Measurements from ENCODE around the gene RFX1.
A peak's percentile ranks its signal among the peaks of the same experiment; 100 is the strongest.
"Not testable (repeated sequence)": the region's sequence is repeated elsewhere in the genome, so short reads cannot be mapped to it uniquely, and the experiment has no call there.

Gene RFX1

DNA sequence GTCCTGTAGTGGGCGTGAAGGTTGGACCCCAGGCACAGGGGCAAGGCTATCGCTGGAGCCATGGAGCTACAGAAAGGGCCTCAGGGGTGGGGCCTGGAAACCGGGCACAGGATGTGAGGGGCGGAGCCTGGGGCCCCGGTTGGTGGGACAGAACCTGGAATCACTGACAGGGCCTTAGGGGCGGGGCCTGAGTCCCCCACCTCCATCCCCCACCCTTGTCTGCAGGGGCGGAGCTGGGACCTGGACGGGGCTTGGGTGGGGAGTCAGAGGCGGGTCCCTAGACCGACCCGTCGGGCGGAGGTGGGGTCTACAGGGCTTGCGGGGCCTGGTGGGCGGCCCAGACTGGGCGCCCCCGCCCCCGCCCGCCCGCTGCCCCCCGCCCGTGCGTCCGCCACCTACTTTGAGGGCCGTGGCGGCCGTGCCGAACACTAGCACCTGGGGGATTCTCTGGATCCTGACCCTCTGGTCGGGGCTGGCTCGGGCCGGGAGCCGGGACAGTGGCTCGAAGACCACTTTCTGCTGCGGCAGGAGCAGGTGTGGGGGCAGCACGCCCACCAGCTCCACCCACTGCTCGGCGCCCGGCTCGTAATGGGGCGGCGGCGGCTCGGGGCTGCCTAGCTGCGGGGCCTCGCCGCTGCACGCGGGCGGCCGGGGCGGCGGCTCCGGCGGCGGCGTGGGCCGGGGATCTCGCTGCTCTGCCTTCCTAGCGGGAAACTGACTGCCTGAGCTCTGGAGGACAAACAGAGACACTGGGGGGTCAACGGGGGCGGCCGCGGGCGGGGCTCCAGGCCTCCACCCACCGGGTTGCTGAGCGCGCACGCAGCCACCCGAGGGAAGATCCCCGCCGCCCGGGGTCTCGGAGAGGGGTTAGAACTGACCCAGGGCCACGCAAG lies 27.5 kb downstream of the RFX1 start:
- DNase-seq: no peak

DNA sequence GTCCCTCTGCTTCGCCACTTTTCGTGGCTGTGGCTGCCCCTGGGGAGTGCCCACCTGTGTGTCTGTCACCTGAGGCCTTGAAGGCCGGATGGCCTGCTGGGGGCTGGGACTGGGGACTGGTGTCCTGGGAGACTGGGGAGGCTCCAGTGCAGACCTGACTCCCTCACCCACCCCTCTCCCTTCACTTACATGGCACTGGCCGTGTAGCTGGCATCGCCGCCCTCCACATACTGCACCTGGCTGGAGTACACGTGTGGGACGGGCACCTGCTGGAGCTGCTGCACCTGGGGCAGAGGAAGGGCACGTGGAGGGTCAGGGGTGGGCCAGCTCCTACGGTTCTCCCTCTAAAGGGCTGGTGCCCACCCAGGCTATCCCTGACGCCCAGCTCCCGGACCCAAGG lies 28.3 kb downstream of the RFX1 start:
- no peak for DNase-seq

DNA sequence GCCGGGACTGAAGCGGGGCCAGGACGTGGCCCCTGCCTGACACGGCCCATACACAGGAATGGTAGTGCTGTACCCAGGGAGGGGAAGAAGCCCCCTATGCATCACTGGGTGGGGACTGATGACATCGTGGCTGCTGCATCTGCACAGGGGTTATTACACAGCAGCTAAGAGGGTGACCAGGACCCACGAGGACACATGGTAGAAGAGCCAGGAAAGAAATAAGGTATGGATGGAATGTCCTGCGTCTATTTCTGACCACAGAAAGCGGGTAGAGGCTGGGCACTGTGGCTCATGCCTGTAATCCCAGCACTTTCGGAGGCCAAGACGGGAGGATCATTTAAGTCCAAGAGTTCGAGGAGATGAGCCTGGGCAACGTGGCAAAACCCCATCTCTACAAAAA lies 29.7 kb downstream of the RFX1 start:
- DNase-seq: no peak

DNA sequence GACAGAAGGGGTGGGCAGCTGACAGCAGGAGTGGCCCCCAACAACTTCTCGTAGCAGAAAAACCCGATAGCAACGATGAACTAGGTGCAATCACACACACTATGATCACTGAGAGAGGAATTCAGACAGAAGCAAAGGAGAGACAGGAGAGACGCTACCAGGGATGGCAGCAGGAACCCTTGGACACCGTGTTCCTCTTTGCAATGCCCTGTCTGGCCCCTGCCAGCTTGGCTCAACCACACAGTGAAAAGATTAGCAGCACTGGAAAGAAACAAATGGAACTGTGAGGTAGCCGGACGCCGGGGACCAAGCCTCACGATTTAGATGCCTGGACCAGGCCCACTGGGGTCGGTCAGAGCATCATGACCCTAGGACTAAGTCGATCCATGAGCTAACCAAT lies 30.2 kb downstream of the RFX1 start:
- DNase-seq: no peak

DNA sequence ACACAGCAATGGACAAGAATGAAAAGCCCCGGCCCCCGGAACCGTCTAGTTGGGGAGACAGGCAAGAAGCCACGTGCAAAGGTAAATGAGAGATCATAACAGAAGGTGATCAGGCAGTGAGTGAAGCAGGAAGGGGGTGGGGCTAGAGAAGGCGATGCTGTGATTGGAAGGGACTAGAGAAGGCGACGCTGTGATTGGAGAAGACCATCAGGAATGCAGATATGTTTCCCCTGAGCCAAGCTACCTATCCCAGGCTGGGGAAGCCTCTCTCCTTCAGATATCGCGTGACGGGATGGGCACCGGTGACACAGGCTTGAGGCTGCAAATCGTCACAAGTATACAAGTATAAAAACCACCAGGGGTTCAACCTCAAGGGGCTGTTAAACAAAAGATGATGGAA lies 32.0 kb downstream of the RFX1 start:
- peak; percentile 39 for DNase-seq

DNA sequence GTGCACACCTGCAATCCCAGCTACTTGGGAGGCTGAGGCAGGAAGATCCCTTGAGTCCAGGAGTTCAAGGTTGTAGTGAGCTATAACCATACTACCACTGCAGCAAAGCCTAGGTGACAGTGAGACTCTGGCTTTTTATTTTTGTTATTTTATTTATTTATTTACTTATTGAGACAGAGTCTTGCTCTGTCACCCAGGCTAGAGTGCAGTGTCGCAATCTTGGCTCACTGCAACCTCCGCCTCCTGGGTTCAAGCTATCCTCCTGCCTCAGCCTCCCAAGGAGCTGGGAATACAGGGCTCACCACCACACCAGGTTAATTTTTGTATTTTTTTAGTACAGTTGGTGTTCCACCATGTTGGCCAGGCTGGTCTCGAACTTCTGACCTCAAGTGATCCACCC lies 32.6 kb downstream of the RFX1 start:
- DNase-seq: not testable (repeated sequence)

DNA sequence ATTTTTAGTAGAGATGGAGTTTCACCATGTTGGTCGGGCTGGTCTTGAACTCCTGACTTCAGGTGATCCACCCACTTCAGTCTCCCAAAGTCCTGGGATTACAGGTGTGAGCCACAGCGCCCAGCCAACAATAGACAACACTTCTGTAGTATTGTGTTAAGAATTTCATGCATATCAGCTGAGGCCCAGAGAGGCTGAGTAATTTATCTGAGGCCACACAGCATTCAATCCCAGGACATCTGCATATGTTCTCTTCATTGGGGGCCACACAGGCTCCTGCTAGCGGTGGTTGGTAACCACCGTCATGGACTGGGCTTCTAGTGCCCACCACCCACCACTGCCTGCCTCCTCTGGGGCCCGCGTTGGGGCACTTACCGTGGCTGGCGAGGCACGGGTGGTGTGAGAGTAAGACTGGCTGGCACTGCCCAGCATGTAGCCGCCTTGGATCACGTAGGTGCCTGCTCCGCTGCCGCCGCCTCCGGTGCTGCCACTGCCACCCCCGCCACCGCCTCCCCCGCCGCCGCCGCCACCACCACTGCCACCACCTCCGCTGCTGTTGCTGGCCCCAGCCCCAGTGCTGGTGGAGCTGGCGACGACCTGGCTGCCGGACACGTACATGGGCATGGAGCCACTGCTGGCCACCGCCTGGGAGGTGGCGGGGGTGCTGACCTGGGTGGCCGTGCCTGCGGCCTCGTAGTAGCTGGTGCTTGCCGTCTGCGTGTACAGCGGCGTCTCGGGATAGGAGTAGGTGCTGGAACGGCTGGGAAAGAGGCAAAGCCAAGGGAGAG lies 33.6 kb downstream of the RFX1 start:
- no peak for DNase-seq

DNA sequence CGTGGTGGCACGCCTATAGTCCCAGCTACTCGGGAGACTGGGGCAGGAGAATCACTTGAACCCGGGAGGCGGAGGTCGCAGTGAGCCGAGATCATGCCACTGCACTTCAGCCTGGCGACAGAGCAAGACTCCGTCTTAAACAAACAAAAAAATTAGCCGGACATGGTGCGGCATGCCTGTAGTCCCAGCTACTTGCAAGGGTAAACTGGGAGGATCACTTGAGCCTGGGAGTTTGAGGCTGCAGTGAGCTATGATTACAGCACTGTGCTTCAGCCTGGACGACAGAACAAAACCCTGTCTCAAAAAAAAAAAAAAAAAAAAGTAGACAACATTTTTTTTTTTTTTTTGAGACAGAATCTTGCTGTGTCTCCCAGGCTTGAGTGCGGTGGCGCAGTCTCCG lies 34.3 kb downstream of the RFX1 start:
- DNase-seq: not testable (repeated sequence)

DNA sequence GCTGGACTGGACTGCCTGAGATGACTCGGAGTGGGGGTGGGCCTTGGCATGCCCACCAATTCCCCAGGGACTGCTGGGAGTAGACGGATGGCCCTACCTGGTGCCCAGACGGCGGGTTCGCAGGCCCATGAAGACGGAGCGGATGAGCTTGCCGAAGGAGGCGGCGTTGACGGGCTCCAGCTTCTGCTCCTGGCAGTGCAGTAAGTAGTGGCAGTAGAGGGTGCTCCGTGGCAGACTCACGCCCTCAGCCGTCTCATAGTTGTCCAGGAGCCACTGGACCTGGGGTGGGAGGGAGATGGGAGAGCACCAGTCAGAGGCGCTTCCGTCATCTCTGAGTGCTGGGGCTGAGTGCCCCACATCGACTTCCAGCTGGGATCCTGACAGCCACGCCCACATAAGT lies 36.2 kb downstream of the RFX1 start:
- DNase-seq: no peak

DNA sequence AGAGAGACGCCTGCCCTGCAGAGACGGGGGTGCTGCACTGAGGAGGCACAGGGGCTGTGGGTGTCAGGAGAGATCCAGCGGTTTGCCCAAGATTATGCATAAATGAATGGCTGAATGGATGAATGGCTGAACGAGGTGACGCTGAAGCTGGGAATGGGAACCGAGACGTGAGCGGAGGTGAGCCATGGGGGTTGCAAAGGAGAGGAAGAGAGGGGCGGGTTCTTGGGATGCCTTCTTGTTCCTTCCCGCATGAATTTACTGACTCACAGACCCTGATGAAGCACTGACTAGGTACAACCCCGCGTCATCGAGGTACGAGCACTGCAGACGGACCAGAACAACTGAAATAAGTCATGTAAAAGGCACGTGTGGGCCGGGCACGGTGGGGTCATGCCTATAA lies 37.1 kb downstream of the RFX1 start:
- DNase-seq: no peak

DNA sequence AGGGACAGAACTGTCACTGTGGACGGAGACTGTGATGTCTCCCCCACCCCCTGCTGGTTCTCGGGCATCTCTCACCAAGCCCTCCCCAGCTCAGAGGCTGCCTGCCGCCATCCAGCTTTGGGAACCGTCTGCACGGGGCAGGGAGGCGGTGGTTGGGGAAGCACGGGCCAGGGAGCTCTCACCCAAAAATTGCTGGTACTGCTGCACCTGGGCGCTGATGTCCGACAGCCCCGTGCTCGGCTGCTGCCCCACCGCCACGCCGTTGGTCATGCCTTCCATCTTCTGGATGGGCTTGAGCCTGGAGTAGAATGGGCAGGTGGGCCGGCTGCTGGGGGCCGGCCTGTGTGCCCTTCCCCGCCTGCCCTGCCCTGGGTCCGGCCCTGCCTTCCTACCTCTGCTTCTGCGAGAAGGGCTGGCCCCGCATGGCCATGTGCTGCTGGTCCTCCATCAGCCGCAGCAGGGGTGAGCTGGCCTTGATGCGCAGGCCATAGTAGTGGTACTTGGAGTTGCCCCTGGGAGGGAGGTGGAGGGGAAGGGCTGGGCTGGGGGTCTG lies 37.7 kb downstream of the RFX1 start:
- DNase-seq: no peak

DNA sequence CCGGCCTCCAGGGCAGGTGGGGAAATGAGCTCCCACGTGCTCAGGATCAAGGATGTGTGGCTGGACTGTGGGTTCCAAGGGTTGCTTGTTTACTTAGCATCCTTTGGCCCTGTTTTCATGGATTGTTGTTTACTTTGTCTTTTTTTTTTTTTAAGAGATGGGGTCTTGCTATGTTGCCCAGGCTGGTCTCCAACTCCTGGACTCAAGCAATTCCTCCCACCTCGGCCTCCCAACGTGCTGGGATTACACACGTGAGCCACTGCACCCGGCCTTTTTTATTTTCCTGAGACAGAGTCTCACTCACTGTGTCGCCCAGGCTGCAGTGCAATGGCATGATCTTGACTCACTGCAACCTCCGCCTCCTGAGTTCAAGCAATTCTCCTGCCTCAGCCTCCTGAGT lies 38.9 kb downstream of the RFX1 start:
- DNase-seq: not testable (repeated sequence)

DNA sequence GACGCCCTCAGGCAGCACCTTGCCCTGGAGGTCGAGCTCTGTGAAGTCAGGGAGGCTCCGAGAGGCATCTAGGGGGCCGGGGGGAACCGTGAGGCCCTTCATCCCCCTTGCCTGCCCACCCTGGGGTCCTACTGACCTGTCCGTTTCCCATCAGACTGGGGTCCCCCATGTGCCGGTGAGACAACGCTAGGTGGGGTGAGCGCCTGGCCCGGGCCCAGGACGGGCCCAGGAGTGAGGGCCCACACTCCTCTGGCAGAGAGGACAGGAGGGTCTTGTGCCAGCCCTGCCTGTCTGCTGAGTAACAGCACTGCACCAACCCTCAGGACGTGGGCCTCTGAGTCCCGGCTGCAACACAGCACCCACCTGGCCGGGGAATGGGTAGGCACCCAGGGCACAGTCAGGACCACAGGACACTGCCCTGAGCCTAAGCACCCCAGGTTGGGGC lies 39.4 kb downstream of the RFX1 start:
- DNase-seq: no peak

DNA sequence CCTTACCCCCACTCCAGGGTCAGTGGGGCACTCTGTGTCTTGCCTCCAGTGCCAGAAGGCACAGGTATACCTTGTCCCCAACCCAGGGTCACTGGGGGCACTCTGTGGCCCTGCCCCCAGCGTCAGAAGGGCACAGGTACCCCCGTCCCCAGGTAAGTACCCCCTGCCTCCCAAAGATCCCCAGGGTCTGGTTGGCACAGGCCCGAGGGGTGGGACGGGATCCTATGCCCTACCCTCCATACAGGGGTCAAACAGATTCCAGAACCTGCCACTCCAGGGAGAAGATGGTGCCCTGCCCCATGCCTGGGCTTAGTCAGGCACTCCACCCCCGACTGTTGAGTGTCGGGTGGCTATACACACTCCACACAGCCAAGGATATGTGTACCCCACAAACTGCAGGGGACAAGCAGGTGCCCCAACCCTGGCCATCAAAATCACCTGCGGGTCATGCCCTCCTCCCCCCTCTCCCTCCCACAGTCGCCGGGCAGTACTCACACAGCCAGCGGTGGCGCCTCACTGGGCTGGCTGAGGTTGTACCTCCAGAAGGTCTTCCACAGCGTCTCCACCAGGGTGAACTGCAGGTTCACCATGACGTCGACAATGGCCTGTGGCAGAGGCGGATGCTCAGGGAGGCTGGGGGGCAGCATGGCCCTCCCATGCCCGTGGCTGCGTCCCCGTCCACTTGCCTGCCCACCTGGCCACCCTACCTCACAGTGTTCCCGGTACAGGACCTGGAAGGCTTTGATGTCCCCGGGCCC lies 40.0 kb downstream of the RFX1 start:
- no peak for DNase-seq

DNA sequence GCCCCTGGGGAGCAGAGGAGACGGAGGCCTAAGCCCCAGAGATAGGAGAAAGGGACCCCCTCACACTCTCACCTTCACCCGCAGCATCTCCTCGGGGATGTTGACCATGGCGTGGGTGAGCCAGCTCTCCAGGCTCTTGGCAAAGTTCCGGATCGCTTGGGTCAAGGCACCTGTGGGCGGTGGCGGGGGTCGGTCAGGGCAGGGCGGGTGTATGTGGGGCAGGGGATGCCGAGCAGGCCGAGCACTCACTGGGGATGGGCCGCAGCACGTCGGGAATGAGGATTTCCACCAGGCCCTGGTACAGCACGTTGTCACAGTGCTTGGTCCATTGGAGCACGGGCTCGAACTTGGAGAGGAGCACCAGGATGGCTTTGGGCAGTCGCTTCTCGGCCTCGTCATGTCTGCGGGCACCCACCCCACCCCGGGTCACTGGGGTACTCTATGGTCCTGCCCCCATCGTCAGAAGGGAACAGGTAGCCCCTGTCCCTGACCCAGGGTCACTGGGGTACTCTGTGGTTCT lies 40.7 kb downstream of the RFX1 start:
- DNase-seq: no peak

DNA sequence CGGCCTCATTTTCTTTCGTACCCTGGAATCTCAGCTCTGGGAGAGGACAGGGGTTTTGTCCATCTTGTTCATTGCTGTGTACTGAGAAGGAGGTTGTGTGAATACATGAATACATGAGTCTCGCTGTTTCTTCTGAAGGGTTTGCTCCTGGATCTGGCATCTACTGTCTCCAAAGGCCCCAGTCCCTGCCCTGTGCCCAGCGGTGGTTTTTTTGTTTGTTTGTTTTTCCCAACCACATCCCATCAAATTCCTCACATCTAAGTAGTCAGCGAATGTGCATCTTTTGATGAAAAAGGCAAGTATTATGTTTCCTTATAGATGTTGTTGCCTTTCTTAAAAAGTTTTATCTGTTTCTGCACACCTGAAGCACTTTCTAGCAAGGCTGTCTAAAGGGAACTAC lies 41.3 kb downstream of the RFX1 start:
- DNase-seq: no peak

DNA sequence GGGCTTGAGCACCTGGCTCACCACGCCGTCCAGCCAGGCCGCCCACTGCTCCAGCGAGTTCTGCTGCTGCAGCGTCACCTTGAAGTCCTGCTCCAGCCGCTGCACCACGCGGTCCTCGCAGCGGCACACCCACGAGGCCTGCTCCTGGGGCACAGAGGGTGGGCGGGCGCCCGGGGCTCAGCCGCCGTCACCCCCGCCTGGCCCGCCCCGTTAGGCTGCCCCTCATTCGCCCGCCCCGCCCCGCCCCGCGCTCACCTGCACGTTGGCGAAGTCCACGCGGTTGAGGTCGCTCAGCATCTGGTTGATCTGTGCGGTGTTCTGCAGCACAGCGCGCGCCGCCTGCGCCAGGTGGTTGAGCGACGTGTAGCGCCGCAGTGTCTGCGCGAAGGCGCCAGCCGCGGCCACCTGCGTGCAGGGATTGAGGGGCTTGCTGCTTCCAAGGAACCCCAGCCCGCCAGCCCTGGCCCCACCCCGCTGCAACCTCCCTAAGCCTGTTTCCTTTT lies 42.5 kb downstream of the RFX1 start:
- no peak for DNase-seq

DNA sequence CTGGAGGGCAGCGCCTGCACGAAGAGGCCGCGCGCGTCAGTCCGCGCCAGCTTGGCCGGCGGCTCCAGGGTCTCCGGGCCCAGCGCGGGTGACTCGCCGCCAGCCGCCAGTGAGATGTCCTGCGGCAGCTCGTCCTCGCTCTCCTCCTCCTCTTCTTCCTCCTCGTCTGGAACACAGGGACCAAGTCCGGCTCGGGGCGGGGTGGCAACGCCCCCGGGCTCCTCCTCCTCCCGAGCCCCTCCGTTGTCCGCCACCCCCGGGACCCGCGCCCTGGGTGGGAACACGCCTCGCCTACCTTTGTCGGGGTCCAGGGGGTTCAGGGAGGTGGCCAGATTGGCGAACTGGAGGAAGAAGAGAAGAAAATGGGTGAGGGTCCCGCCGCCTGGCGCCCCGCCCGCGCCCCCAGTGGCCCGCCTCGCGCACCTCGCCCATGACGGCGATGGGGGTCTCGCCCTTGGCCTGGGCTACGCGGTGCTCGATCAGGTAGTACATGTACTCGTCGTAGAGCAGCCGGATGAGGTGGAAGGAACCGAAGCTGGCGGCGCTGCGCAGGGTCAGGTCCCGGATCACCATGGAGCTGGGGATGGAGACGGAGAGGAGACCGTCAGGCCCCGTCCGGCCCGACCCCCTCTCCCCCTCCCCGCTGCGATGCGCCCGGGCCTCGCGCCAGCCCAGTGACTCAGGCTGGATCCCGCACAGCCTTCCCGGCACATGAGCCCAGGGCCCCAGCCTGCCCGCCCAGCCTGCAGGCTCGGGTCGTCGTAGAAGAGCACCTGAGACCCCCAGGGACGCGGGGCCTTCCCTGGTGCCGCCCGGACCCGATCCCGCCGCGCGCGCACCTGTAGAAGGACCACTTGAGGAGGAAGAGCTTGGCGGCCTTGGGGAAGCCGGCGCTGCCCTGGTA lies 43.2 kb downstream of the RFX1 start:
- DNase-seq: no peak

DNA sequence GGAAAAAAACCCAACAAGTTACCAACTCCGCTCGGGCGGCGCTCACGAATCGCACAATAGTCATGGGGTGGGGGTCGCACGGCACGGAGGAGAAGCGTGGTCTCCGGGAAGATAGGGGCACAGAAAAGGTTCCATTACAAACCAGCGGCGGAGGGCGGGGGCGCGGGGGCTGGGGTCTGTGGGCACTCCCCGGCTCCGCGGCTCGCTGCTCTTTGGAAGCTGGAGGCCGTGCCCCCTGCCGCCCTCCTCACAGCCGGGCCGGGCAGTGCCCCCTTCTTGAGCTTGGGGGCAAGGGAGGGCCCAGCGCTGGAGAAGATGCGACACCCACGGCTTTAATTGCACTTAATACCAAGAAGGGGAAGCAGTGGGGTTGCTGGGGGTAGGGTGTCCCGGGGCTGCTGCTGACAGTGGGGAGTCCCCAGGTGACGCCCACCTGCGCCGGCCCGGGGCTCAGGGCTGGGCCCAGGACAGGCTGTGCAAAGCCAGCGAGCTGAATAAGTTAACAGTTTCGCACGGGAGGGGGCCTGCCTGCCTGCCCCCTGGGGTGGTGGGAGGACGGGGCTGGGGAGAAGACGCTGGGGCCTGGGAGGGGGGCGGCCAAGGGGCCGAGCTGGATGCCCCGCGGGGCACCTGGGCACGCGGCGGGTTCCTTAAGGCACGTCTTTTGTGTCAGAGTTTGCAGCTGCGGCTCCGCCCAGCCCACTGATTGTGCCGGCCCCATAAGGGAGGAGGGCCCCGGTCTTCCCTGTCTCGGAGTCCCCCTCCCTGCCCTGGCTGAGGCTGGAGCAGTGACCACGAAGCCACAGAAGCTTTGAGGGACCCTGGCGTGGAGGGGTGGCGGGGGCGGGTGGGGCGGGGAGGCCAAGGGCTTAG lies 44.1 kb downstream of the RFX1 start:
- DNase-seq: no peak
